Activated naive CD8-positive, alpha-beta T cell treated with anti-CD3 and anti-CD28 coated beads for 36 hours (primary cell): Measurements from ENCODE around the gene STIP1. TPM values are rescaled to one million over a fixed set of nuclear protein-coding genes. Genes with fewer than 3 reads are reported as not detected.
A peak's percentile ranks its signal among the peaks of the same experiment; 100 is the strongest.

Experiments used
- DNase-seq: peaks from one replicate; pipeline ENCODE4 v3.0.0; 2021
- H3K27ac Mint-ChIP-seq: one replicate; pipeline ENCODE4 v1.8.0; 2022; ENCODE audit warnings: mild to moderate bottlenecking, moderate library complexity, mixed read lengths
- H3K27me3 Mint-ChIP-seq: one replicate; pipeline ENCODE4 v1.8.0; 2022; ENCODE audit warnings: mild to moderate bottlenecking, mixed read lengths
- H3K36me3 Mint-ChIP-seq: one replicate; pipeline ENCODE4 v1.8.0; 2021; ENCODE audit warnings: mild to moderate bottlenecking, mixed read lengths
- H3K4me1 Mint-ChIP-seq: one replicate; pipeline ENCODE4 v1.8.0; 2021; ENCODE audit warnings: mixed read lengths
- H3K4me3 Mint-ChIP-seq: one replicate; pipeline ENCODE4 v1.8.0; 2022; ENCODE audit warnings: mild to moderate bottlenecking, moderate library complexity, mixed read lengths
- H3K9me3 Mint-ChIP-seq: one replicate; pipeline ENCODE4 v1.8.0; 2022; ENCODE audit warnings: mixed read lengths
- total RNA-seq, 2 experiments: library from RNA; stranded (reverse); gene quantifications; one replicate each; pipeline ENCODE4 v1.2.3, GENCODE V29; 2021

Gene STIP1
- total RNA-seq, 2 experiments from 2014 or later: 373 to 379 TPM

- Mint-ChIP-seq H3K36me3 (peaks cover 16% of the 10 kb centered on the region), H3K27me3 (no peaks in the 10 kb centered on the region), H3K4me1 (peaks cover 15% of the 10 kb centered on the region), H3K4me3 (no peak overlapping the region), H3K9me3 (no peaks in the 10 kb centered on the region), H3K27ac (no peak overlapping the region)
- no peak for DNase-seq
These were observed 34.8 kb downstream of the STIP1 start for GRCh38 chr11:64220798-64221197.

GRCh38 chr11:64222651-64223000, 36.7 kb downstream of the STIP1 start:
- H3K27ac Mint-ChIP-seq: no peak overlapping the region

GRCh38 chr11:64223001-64223651, 37.2 kb downstream of the STIP1 start:
- H3K27ac Mint-ChIP-seq: peak overlapping the region; percentile 20
- no peaks in the 10 kb centered on the region for H3K27me3 Mint-ChIP-seq
- no peaks in the 10 kb centered on the region for H3K9me3 Mint-ChIP-seq
- DNase-seq: no peak
- peaks cover 11% of the 10 kb centered on the region for H3K36me3 Mint-ChIP-seq
- peaks cover 21% of the 10 kb centered on the region for H3K4me1 Mint-ChIP-seq
- H3K4me3 Mint-ChIP-seq: no peak overlapping the region

More at GRCh38 chr11:64222651-64223000, 36.7 kb downstream of the STIP1 start:
- H3K4me3 Mint-ChIP-seq: no peak overlapping the region
- peaks cover 11% of the 10 kb centered on the region for H3K36me3 Mint-ChIP-seq
- peaks cover 16% of the 10 kb centered on the region for H3K4me1 Mint-ChIP-seq
- DNase-seq: no peak
- no peaks in the 10 kb centered on the region for H3K9me3 Mint-ChIP-seq
- no peaks in the 10 kb centered on the region for H3K27me3 Mint-ChIP-seq

DNA sequence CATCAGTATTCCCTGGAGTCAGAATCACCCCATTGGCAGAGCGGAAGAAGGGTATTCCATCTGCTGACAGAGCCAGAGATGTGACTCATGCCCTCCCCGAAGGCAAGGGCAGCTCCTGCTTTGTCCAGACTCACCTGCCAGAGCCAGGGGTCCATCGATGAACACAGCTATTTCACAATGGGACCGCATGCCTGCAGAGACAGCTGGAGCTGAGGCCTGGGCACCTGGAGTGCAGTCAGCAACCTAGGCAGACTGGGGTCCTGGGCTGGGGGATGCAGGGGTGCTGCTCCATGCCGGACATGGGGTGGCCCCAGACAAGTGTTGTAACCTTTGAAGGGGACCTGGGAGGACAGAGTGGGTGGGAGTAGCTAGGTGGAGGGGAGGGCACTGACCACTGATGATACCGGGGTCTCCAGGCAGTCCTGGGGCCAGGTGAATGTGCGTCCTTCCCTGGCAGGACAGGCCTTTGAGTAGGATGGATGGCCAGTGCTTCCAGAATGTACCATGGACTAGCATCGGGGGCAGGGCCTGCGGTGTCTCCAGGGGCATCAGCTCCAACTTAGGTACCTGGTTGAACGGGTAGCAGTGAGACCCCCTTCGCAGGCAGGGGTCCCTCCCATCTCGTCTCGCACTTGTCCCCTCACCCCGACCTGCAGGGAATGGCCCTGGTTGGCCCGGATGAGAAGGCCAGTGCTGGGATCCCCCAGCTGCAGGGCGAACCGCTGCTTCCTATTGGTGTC, 38.4 kb downstream of the STIP1 start:
- DNase-seq: no peak
- Mint-ChIP-seq H3K27me3 (no peaks in the 10 kb centered on the region), H3K27ac (peak overlapping the region; percentile 87), H3K4me1 (peaks cover 24% of the 10 kb centered on the region), H3K4me3 (peak overlapping the region; percentile 89), H3K9me3 (no peaks in the 10 kb centered on the region), H3K36me3 (peaks cover 8% of the 10 kb centered on the region)

DNA sequence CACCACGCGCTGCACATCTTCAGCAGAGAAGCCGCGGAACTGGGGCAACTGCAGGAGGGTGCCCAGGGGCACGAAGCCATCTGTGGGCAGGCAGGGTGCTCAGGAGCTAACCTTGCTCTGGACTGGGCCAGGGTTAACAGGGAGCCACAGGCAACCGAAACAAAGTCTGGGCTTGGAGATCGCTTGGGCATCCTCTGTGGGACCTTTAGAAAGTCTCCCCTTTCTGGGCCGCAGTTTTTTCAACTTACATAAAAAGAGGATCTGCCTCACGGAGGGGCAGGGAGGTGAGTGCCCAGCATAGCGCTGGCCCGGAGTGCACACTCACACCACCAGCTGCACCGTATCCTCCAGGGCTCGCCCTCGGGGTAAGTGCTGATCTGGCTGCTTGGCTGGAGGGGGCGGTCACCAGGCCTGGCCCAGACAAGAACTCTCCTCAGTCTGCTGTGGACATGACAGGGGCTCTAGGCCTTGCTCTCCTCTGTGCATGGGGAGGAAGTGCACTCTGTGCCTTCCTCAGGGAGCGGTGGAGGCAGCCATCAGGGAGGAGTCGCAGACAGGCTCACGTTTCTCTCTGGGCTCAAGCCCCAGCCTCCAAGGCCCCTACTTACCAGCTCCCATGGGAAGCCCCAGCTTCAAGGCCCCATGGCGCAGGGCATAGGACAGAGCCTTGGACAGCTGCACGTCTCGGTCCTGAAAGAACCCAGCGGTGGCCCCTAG, 39.1 kb downstream of the STIP1 start:
- Mint-ChIP-seq H3K27ac (peak overlapping the region; percentile 87), H3K36me3 (peaks cover 8% of the 10 kb centered on the region), H3K9me3 (no peaks in the 10 kb centered on the region), H3K4me3 (peak overlapping the region; percentile 89), H3K4me1 (peaks cover 32% of the 10 kb centered on the region), H3K27me3 (no peaks in the 10 kb centered on the region)
- no peak for DNase-seq

GRCh38 chr11:64225608-64226506, 39.9 kb downstream of the STIP1 start, which contains the start of the genes NUDT22 and TRPT1:
TSS of gene NUDT22 (plus strand) at chr11:64226274. CDS start at chr11:64226653, 379 bp downstream.
TSS of gene TRPT1 (minus strand) at chr11:64226186. CDS start at chr11:64225860, 326 bp downstream.
- H3K4me1 Mint-ChIP-seq: peaks cover 31% of the 10 kb centered on the region
- H3K27me3 Mint-ChIP-seq: no peaks in the 10 kb centered on the region
- no peaks in the 10 kb centered on the region for H3K9me3 Mint-ChIP-seq
- peak; percentile 97 for DNase-seq
- peaks cover 8% of the 10 kb centered on the region for H3K36me3 Mint-ChIP-seq
- H3K27ac Mint-ChIP-seq: peak within 1 kb of the TSS; percentile 87
- H3K4me3 Mint-ChIP-seq: peak within 1 kb of the TSS; percentile 89

DNA sequence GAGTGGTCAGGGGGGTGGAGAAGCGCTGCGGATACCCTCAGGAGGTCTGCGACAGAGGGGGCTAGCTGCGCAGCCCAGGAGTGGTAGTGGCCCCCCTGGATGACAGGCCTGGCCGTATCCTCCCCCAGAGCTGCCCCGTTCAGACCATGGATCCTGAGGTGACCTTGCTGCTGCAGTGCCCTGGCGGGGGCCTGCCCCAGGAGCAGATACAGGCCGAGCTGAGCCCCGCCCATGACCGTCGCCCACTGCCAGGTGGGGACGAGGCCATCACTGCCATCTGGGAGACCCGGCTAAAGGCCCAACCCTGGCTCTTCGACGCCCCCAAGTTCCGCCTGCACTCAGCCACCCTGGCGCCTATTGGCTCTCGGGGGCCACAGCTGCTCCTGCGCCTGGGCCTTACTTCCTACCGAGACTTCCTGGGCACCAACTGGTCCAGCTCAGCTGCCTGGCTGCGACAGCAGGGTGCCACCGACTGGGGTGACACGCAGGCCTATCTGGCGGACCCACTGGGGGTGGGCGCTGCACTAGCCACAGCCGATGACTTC, 40.6 kb downstream of the STIP1 start:
- peak; percentile 81 for DNase-seq
- no peaks in the 10 kb centered on the region for H3K9me3 Mint-ChIP-seq
- H3K4me1 Mint-ChIP-seq: peaks cover 35% of the 10 kb centered on the region
- peaks cover 4% of the 10 kb centered on the region for H3K36me3 Mint-ChIP-seq
- peak overlapping the region; percentile 89 for H3K4me3 Mint-ChIP-seq
- H3K27ac Mint-ChIP-seq: peak overlapping the region; percentile 84
- no peaks in the 10 kb centered on the region for H3K27me3 Mint-ChIP-seq

DNA sequence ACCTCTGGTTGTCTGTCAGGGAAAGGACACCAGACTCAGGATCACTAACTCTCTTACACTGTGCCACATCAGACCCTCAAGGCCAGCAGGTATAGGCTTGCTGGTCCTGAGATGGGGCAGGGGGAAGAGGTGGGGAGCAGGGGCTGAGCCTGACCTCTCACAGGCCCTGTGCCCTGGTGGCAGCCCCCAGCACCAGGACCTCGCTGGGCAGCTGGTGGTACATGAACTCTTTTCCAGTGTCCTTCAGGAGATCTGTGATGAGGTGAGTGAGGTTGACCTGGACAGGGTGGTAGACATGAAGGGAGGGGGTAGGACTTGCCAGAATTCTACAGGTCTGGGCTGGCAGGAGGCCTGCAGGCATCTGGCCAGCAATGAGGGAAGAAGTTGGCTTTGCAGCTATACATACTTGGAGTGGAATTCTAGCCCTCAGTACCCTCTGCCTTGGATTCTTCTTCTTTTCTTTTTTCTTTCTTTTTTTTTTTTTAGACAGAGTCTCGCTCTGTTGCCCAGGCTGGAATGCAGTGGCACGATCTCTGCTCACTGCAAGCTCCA, 41.5 kb downstream of the STIP1 start:
- Mint-ChIP-seq H3K4me1 (peaks cover 39% of the 10 kb centered on the region), H3K4me3 (peak overlapping the region; percentile 89), H3K27me3 (no peaks in the 10 kb centered on the region), H3K9me3 (no peaks in the 10 kb centered on the region), H3K36me3 (peaks cover 4% of the 10 kb centered on the region), H3K27ac (peak overlapping the region; percentile 84)
- no peak for DNase-seq

DNA sequence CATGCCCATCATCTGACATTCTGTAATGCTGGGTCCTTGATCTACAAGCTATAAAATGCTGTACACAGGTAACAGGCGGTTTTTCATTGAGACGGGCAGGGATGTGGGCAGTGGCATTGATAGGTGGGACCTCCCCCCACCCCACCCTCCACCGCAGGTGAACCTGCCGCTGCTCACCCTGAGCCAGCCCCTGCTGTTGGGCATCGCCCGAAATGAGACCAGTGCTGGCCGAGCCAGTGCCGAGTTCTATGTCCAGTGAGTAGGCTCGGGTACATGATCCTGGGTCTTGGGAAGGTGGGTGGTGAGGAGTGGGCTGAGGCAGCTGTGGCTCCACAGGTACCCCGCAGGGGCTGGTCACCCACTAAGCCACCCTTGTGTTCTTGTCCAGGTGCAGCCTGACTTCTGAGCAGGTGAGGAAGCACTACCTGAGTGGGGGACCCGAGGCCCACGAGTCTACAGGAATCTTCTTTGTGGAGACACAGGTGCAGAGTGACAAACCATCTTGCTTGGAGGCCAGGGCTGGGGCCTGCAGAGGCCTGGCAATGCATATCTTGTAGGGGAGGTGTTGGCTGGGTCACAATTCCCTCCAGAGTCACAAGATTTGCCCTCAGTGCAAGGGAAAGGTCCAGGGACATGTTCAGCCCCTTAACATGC, 43.2 kb downstream of the STIP1 start:
- DNase-seq: no peak
- Mint-ChIP-seq H3K4me1 (peaks cover 43% of the 10 kb centered on the region), H3K4me3 (peak overlapping the region; percentile 83), H3K27me3 (no peaks in the 10 kb centered on the region), H3K36me3 (peaks cover 4% of the 10 kb centered on the region), H3K9me3 (no peaks in the 10 kb centered on the region), H3K27ac (peak overlapping the region; percentile 65)

- no peaks in the 10 kb centered on the region for H3K9me3 Mint-ChIP-seq
- H3K27ac Mint-ChIP-seq: peak overlapping the region; percentile 86
- peaks cover 40% of the 10 kb centered on the region for H3K4me1 Mint-ChIP-seq
These were observed 43.8 kb downstream of the STIP1 start for GRCh38 chr11:64229744-64230170.

DNA sequence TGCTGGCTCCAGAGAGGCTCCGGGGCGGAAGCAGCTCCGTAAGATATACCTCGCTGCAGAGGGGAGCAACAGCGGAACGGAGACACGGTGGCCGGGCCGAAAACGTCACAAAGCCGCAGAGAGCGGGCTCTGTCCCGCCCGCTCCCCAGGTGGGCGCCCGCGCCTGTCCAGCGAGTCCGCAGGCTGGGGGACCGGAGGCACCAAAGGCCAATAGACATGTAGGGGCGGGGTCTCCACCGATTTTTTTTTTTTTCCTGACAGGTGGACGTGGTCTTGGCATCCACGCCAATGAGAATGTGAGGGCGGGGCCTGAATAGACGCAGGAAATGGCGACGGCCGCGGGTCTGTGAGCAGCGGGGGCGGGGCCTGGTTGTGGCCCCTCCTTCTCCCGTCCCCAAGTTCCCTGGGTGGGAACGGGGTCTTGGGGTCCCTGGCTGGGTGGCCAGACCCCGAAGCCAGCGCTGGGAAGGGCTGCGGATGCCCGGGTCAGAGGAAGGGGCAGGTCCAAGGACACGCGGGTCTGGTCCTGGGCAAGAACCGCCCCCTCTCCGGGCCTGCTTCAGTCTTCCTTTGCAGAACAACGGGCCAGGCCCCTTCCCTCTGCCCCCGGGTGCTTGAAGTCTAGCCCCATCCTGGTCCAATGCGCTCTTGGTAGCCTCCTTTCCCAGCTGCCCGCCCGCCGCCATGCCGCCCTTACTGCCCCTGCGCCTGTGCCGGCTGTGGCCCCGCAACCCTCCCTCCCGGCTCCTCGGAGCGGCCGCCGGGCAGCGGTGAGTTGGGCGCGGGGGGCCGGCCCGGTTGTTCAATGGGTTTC, 44.4 kb downstream of the STIP1 start, which contains the start of gene DNAJC4:
DNAJC4 (plus strand) TSS at position 378 of the 814 bp plus-strand sequence; CDS start at position 685, 307 bp downstream.
- DNase-seq: peak; percentile 88
- peaks cover 38% of the 10 kb centered on the region for H3K4me1 Mint-ChIP-seq
- peak within 1 kb of the TSS; percentile 86 for H3K27ac Mint-ChIP-seq
- H3K4me3 Mint-ChIP-seq: peak within 1 kb of the TSS; percentile 83
- H3K27me3 Mint-ChIP-seq: no peaks in the 10 kb centered on the region
- H3K9me3 Mint-ChIP-seq: no peaks in the 10 kb centered on the region
- H3K36me3 Mint-ChIP-seq: peaks cover 4% of the 10 kb centered on the region

More at GRCh38 chr11:64229744-64230170, 43.8 kb downstream of the STIP1 start:
- Mint-ChIP-seq H3K36me3 (peaks cover 4% of the 10 kb centered on the region), H3K27me3 (no peaks in the 10 kb centered on the region), H3K4me3 (peak overlapping the region; percentile 83)
- no peak for DNase-seq

DNA sequence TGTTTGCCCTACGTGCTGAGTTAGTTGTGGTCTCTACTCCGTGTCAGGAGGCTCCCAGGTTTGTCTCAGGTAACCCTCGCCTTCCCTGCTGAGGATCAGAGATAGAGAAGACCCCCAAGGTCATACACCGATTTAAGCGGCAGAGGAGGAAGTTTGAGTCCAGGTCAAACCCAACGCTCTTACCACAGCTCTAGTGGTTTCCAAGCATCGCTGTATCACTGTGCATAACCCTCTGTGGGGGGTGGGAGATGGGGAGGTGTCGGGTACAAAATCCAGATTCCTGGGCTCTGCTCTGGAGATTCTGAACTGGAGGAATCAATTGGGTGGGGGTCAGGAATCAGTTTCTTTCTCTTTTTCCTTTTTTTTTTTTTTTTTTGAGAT, 45.0 kb downstream of the STIP1 start:
- Mint-ChIP-seq H3K27me3 (no peaks in the 10 kb centered on the region), H3K9me3 (no peaks in the 10 kb centered on the region), H3K4me1 (peaks cover 40% of the 10 kb centered on the region), H3K27ac (peak overlapping the region; percentile 86), H3K4me3 (peak overlapping the region; percentile 83), H3K36me3 (peaks cover 4% of the 10 kb centered on the region)
- DNase-seq: no peak

- no peak for DNase-seq
- Mint-ChIP-seq H3K36me3 (peaks cover 4% of the 10 kb centered on the region), H3K9me3 (no peaks in the 10 kb centered on the region), H3K27ac (peak overlapping the region; percentile 38), H3K27me3 (no peaks in the 10 kb centered on the region), H3K4me3 (peak overlapping the region; percentile 83), H3K4me1 (peaks cover 40% of the 10 kb centered on the region)
These were observed 45.6 kb downstream of the STIP1 start for GRCh38 chr11:64231546-64231945.
